Neural cell (in vitro differentiated cells): Measurements from ENCODE around the gene GUSB.

Experiments
- EP300 ChIP-seq: fragments of 450-650 bp; conservative IDR thresholded peaks from 2 replicates; pipeline ENCODE4 v1.6.1; 2014; ENCODE audit warnings: antibody characterized with exemption, mild to moderate bottlenecking, moderate library complexity; ENCODE audit not compliant: poor library complexity, severe bottlenecking
- POLR2AphosphoS5 ChIP-seq: IDR thresholded peaks from 2 replicates; pipeline ENCODE4 v1.6.1; 2012
- TF ChIP-seq, protein P1 (sequence below): fragments of 450-650 bp; IDR thresholded peaks from 2 replicates; pipeline ENCODE4 v1.5.1; 2014; ENCODE audit warnings: antibody characterized with exemption, mild to moderate bottlenecking, moderate library complexity; ENCODE audit not compliant: poor library complexity, severe bottlenecking

DNA sequence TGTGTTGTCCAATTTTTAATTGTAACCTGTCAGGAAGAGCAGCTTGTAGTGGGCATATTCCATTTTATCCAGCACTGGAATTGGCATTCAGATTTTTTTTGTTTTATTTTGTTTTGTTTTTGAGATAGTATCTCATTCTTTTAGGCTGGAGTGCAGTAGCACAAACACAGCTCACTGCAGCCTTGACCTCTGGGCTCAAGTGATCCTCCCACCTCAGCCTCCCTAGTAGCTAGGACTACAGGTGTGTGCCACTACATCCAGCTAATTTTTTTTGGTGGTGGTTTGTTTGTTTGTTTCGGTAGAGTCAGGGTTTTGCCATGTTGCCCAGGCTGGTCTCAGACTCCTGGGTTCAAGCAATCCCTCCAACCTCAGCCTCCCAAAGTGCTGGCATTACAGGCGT, 44.7 kb downstream of the GUSB start:
- no peak for TF ChIP-seq EP300
- TF ChIP-seq, protein P1, sequence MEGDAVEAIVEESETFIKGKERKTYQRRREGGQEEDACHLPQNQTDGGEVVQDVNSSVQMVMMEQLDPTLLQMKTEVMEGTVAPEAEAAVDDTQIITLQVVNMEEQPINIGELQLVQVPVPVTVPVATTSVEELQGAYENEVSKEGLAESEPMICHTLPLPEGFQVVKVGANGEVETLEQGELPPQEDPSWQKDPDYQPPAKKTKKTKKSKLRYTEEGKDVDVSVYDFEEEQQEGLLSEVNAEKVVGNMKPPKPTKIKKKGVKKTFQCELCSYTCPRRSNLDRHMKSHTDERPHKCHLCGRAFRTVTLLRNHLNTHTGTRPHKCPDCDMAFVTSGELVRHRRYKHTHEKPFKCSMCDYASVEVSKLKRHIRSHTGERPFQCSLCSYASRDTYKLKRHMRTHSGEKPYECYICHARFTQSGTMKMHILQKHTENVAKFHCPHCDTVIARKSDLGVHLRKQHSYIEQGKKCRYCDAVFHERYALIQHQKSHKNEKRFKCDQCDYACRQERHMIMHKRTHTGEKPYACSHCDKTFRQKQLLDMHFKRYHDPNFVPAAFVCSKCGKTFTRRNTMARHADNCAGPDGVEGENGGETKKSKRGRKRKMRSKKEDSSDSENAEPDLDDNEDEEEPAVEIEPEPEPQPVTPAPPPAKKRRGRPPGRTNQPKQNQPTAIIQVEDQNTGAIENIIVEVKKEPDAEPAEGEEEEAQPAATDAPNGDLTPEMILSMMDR, result no peak
- no peak for TF ChIP-seq POLR2AphosphoS5
